Measurements from ENCODE around the gene CLMN.

Gene CLMN

GRCh38 chr14:95320955-95321600 is 1.4 kb upstream of the CLMN start:
- DNase-seq: no peak

GRCh38 chr14:95320078-95320895 is 579 bp upstream of the CLMN start:
- no peak for DNase-seq

- DNase-seq: no peak
These were observed 1.1 kb downstream of the CLMN start for GRCh38 chr14:95318399-95319311.

GRCh38 chr14:95317817-95318343 is 1.8 kb downstream of the CLMN start:
- no peak for DNase-seq

GRCh38 chr14:95316821-95317220 is 2.9 kb downstream of the CLMN start:
- DNase-seq: no peak

- DNase-seq: no peak
These were observed 4.1 kb downstream of the CLMN start for GRCh38 chr14:95315579-95315978.

- no peak for DNase-seq
These were observed 4.6 kb downstream of the CLMN start for GRCh38 chr14:95315156-95315555.

GRCh38 chr14:95314609-95315008 is 5.1 kb downstream of the CLMN start:
- no peak for DNase-seq

GRCh38 chr14:95313707-95314106 is 6.0 kb downstream of the CLMN start:
- DNase-seq: no peak

GRCh38 chr14:95313190-95313589 is 6.5 kb downstream of the CLMN start:
- no peak for DNase-seq

GRCh38 chr14:95312311-95312710 is 7.4 kb downstream of the CLMN start:
- DNase-seq: no peak

GRCh38 chr14:95311752-95312151 is 8.0 kb downstream of the CLMN start:
- no peak for DNase-seq

GRCh38 chr14:95310635-95311380 is 8.9 kb downstream of the CLMN start:
- DNase-seq: no peak

- DNase-seq: no peak
These were observed 10.3 kb downstream of the CLMN start for GRCh38 chr14:95309261-95310051.

- DNase-seq: no peak
These were observed 11.6 kb downstream of the CLMN start for GRCh38 chr14:95308073-95308472.

- DNase-seq: no peak
These were observed 12.2 kb downstream of the CLMN start for GRCh38 chr14:95307402-95308041.

GRCh38 chr14:95305940-95306339 is 13.8 kb downstream of the CLMN start:
- no peak for DNase-seq

- DNase-seq: no peak
These were observed 14.6 kb downstream of the CLMN start for GRCh38 chr14:95305145-95305544.

GRCh38 chr14:95304342-95304741 is 15.4 kb downstream of the CLMN start:
- no peak for DNase-seq

- DNase-seq: no peak
These were observed 16.2 kb downstream of the CLMN start for GRCh38 chr14:95303552-95303951.
